ENCODE measurements around the gene HMCN1.

Gene HMCN1

DNA sequence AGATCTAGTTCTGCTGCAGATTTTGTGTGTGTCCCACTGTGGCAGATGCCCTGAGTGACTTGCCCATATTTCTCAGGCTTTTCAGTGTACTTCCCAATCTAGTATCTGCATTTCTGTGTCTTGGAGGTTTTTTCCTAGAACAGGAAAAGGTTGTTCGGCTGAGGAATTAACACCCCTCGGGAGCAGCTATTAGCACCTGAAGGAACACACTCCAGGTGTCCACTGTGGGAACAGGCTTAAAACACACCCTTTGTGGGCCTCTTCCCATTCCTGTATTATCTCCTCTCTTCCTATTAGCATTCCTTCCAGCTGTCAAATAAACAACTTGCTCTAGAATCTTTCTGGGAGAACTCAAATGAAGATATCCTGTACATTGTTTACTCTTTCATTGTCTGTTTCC, 178.3 kb downstream of the HMCN1 start:
- Histone ChIP-seq H3K36me3 (no peaks in the 10 kb centered on the region), H3K4me3 (ENCODE audit: low read depth, low read length) (no peak overlapping the region), H3K9me3 (no peaks in the 10 kb centered on the region), H3K27me3 (no peaks in the 10 kb centered on the region), H3K4me1 (no peaks in the 10 kb centered on the region)
- DNase-seq: no peak
- TF ChIP-seq, protein P1, sequence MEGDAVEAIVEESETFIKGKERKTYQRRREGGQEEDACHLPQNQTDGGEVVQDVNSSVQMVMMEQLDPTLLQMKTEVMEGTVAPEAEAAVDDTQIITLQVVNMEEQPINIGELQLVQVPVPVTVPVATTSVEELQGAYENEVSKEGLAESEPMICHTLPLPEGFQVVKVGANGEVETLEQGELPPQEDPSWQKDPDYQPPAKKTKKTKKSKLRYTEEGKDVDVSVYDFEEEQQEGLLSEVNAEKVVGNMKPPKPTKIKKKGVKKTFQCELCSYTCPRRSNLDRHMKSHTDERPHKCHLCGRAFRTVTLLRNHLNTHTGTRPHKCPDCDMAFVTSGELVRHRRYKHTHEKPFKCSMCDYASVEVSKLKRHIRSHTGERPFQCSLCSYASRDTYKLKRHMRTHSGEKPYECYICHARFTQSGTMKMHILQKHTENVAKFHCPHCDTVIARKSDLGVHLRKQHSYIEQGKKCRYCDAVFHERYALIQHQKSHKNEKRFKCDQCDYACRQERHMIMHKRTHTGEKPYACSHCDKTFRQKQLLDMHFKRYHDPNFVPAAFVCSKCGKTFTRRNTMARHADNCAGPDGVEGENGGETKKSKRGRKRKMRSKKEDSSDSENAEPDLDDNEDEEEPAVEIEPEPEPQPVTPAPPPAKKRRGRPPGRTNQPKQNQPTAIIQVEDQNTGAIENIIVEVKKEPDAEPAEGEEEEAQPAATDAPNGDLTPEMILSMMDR (IDR thresholded peaks at IDR 0.05; ENCODE audit: low read depth, low read length): no peak

DNA sequence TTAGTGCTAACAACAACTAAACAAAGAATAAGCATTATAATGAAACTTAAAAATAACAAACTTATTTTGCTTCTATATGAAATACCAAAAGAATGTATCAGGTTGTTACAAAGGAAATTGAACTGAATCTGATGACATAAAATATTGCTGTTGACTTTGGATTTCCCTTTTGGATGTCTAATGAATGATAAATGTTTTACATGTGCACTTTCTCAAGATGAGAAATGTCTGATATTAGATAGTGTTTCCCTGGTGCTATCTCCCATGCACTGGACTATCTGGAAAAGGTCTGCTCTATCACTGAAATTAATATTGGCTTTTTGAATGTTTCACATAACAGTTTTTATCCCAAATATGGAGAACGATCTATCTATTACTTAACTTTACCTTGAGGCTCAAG, 179.9 kb downstream of the HMCN1 start:
- Histone ChIP-seq H3K4me1 (no peaks in the 10 kb centered on the region), H3K36me3 (no peaks in the 10 kb centered on the region), H3K4me3 (ENCODE audit: low read depth, low read length) (no peak overlapping the region)

DNA sequence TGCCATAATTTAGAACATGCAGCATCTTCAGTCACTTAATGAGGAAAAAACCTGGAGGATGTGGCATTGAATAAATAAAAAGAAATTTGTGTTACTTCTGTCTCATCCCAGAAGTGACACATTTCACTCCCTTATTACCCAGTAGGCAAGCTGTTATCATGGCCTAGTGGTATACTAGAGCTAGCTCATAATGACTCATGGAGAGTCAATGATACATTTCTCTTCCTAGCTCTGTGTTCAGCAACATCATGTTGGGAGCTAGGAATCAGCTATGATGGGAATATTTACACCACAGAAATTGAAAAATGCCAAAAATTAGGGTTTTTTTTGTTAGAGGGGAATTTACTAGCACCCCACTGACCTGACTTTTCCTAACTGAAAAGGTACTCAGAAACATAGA, 182.7 kb downstream of the HMCN1 start:
- Histone ChIP-seq H3K4me1 (no peaks in the 10 kb centered on the region), H3K4me3 (ENCODE audit: low read depth, low read length) (no peak overlapping the region), H3K9me3 (no peaks in the 10 kb centered on the region), H3K36me3 (no peaks in the 10 kb centered on the region), H3K27me3 (no peaks in the 10 kb centered on the region)
- DNase-seq: no peak
- TF ChIP-seq, protein P1 (IDR thresholded peaks at IDR 0.05; ENCODE audit: low read depth, low read length): no peak

More for the DNA sequence above, 179.9 kb downstream of the HMCN1 start:
- Histone ChIP-seq H3K27me3 (no peaks in the 10 kb centered on the region), H3K9me3 (no peaks in the 10 kb centered on the region)
- TF ChIP-seq, protein P1 (IDR thresholded peaks at IDR 0.05; ENCODE audit: low read depth, low read length): no peak
- no peak for DNase-seq

DNA sequence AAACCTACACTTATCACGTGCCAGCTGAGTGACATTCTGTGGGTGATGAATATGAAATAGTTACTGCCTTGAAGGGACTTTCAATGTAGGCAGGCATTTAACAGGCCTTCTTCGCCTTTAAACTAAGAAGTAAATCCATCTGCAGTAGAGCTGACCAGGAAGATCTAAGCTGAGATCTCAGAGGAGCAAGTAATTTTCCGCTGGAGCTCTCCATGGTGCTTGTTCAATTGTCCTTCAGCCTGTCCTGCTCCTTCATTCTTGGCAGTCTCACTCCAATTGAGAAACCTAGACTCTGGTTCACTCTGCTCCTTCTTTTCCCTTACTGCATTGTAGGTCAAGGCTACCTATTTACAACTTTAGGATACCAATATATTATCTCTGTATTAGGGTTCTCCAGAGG, 183.5 kb downstream of the HMCN1 start:
- TF ChIP-seq, protein P1 (IDR thresholded peaks at IDR 0.05; ENCODE audit: low read depth, low read length): no peak
- no peaks in the 10 kb centered on the region for H3K4me1 ChIP-seq
- no peak for DNase-seq

DNA sequence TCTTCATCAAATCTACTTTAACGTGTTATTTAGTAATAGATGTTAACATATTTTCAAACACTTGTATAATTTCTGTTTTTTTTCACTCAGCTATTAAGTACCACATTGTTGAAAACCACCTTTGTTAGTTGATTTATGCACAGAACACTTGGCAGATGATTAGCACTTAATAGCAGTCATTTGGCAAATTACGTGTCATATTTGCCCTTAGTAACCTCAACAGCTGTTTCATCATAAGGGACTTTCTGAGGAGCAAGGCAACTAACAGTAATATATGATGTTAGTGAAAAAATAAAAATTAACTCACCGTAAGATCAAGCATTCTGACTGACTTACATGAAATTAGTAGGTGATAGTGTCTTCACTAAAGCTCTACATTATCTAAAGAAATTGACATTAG, 186.4 kb downstream of the HMCN1 start:
- no peak for DNase-seq
- no peak overlapping the region for H3K4me3 ChIP-seq (ENCODE audit: low read depth, low read length)
- no peaks in the 10 kb centered on the region for H3K9me3 ChIP-seq
- no peaks in the 10 kb centered on the region for H3K4me1 ChIP-seq
- H3K27me3 ChIP-seq: no peaks in the 10 kb centered on the region
- no peaks in the 10 kb centered on the region for H3K36me3 ChIP-seq
- TF ChIP-seq, protein P1 (IDR thresholded peaks at IDR 0.05; ENCODE audit: low read depth, low read length): no peak

More for the DNA sequence above, 183.5 kb downstream of the HMCN1 start:
- Histone ChIP-seq H3K9me3 (no peaks in the 10 kb centered on the region), H3K36me3 (no peaks in the 10 kb centered on the region), H3K27me3 (no peaks in the 10 kb centered on the region), H3K4me3 (ENCODE audit: low read depth, low read length) (no peak overlapping the region)

DNA sequence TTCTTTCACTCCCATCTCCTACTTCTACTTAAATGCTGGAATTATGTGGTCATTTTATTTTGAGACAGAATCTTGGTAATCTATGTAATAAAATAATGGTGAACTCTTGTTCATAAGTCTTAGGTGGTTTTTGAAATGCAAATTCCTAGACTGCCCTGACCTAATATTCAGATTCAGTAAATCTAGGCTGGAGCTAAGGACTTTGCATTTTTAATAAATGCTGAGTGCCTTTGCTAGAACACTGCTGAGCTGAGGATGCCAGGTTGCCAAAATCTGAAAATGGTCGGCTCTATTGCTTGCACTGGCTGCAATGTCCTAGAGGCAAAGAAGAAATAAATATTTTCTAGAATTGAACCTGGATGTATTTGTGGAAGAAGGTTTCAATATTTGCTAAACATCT, 187.4 kb downstream of the HMCN1 start:
- Histone ChIP-seq H3K36me3 (no peaks in the 10 kb centered on the region), H3K9me3 (no peaks in the 10 kb centered on the region), H3K4me3 (ENCODE audit: low read depth, low read length) (no peak overlapping the region), H3K4me1 (no peaks in the 10 kb centered on the region), H3K27me3 (peaks cover under 1% of the 10 kb centered on the region)
- TF ChIP-seq, protein P1 (IDR thresholded peaks at IDR 0.05; ENCODE audit: low read depth, low read length): no peak
- no peak for DNase-seq

Data from BE2C (cell line).